SU-DHL-6 (cell line): ENCODE measurements around the gene LZIC.

ENCODE experiments used
- CTCF ChIP-seq: fragments of 200-600 bp; sonication (generic); IDR thresholded peaks from one replicate; pipeline ENCODE4 v1.5.1; 2017; ENCODE audit warnings: antibody characterized with exemption, mild to moderate bottlenecking, low read length, moderate library complexity; ENCODE audit not compliant: insufficient read depth, poor library complexity, severe bottlenecking
- EZH2phosphoT487 ChIP-seq: fragments of 200-600 bp; sonication (generic), shearing (Covaris generic); conservative IDR thresholded peaks from 2 replicates; pipeline ENCODE4 v1.6.1; 2018; ENCODE audit warnings: mild to moderate bottlenecking, antibody characterized with exemption, low read length, moderate library complexity, mixed read lengths

- TF ChIP-seq CTCF = no peak
- no peak for TF ChIP-seq EZH2phosphoT487
These were observed 41.8 kb upstream of the LZIC start for GRCh38 chr1:9985001-9985400.
